Measurements from ENCODE around the gene GPC6. TPM values are rescaled to one million over a fixed set of nuclear protein-coding genes. Genes with fewer than 3 reads are reported as not detected.

Gene GPC6
- total RNA-seq, 1 donor: 77.8 TPM

DNA sequence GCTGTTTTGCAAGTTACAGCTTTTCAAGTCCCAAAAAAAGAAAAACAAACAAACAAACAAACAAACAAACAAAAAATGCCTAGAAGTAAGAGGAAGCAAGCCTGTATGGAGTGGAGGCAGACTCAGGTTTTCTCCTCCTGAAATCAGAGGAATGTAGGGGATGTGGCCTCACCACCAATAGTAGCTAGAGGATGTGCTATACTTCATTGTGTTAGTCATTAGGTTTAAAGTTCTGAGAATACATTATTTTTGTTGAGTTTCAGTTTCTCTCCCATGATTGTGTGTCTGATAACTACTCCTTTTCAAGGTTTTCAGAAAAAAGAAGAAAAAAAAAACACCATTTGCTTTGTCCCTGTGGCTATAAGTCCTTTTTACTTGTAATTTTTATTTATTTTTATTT, 524.5 kb downstream of the GPC6 start:
- H3K4me2 ChIP-seq (ENCODE audit: insufficient read depth, low read length): no peak overlapping the region
- H3K9me3 ChIP-seq (ENCODE audit: low read depth, low read length): no peaks in the 10 kb centered on the region
- no peak for DNase-seq (ENCODE audit: insufficient read length, low spot score, missing footprints)
- no peak for TF ChIP-seq CTCF (IDR thresholded peaks at IDR 0.05; ENCODE audit: extremely low read depth, low read depth, low read length)
- no peak overlapping the region for H2AFZ ChIP-seq (ENCODE audit: low read length)
- no peak overlapping the region for H3K4me3 ChIP-seq (ENCODE audit: insufficient read depth, low read length)
- no peak overlapping the region for H3K27ac ChIP-seq (ENCODE audit: low read depth, low read length)
- H3K4me1 ChIP-seq (ENCODE audit: insufficient read depth, low read length): no peaks in the 10 kb centered on the region
- no peaks in the 10 kb centered on the region for H4K20me1 ChIP-seq (ENCODE audit: insufficient read depth, low read length)
- no peaks in the 10 kb centered on the region for H3K79me2 ChIP-seq (ENCODE audit: insufficient read depth, low read length)
- no peaks in the 10 kb centered on the region for H3K27me3 ChIP-seq (ENCODE audit: insufficient read depth, low read length)
- H3K36me3 ChIP-seq (ENCODE audit: insufficient read depth, low read length): no peaks in the 10 kb centered on the region

GRCh38 chr13:93752541-93752940, 525.9 kb downstream of the GPC6 start:
- Histone ChIP-seq H3K79me2 (ENCODE audit: insufficient read depth, low read length) (no peaks in the 10 kb centered on the region), H2AFZ (ENCODE audit: low read length) (no peak overlapping the region), H3K4me1 (ENCODE audit: insufficient read depth, low read length) (no peaks in the 10 kb centered on the region), H3K36me3 (ENCODE audit: insufficient read depth, low read length) (no peaks in the 10 kb centered on the region), H3K4me2 (ENCODE audit: insufficient read depth, low read length) (no peak overlapping the region), H3K27me3 (ENCODE audit: insufficient read depth, low read length) (no peaks in the 10 kb centered on the region), H3K4me3 (ENCODE audit: insufficient read depth, low read length) (no peak overlapping the region), H4K20me1 (ENCODE audit: insufficient read depth, low read length) (no peaks in the 10 kb centered on the region), H3K27ac (ENCODE audit: low read depth, low read length) (no peak overlapping the region), H3K9me3 (ENCODE audit: low read depth, low read length) (no peaks in the 10 kb centered on the region)
- TF ChIP-seq CTCF (IDR thresholded peaks at IDR 0.05; ENCODE audit: extremely low read depth, low read depth, low read length): no peak
- no peak for DNase-seq (ENCODE audit: insufficient read length, low spot score, missing footprints)

GRCh38 chr13:93753639-93754038, 527.0 kb downstream of the GPC6 start:
- Histone ChIP-seq H3K79me2 (ENCODE audit: insufficient read depth, low read length) (no peaks in the 10 kb centered on the region), H4K20me1 (ENCODE audit: insufficient read depth, low read length) (no peaks in the 10 kb centered on the region), H3K36me3 (ENCODE audit: insufficient read depth, low read length) (no peaks in the 10 kb centered on the region), H3K27me3 (ENCODE audit: insufficient read depth, low read length) (no peaks in the 10 kb centered on the region), H2AFZ (ENCODE audit: low read length) (no peak overlapping the region), H3K27ac (ENCODE audit: low read depth, low read length) (no peak overlapping the region), H3K4me2 (ENCODE audit: insufficient read depth, low read length) (no peak overlapping the region), H3K9me3 (ENCODE audit: low read depth, low read length) (no peaks in the 10 kb centered on the region), H3K4me1 (ENCODE audit: insufficient read depth, low read length) (no peaks in the 10 kb centered on the region), H3K4me3 (ENCODE audit: insufficient read depth, low read length) (no peak overlapping the region)
- TF ChIP-seq CTCF (IDR thresholded peaks at IDR 0.05; ENCODE audit: extremely low read depth, low read depth, low read length): no peak
- no peak for DNase-seq (ENCODE audit: insufficient read length, low spot score, missing footprints)

GRCh38 chr13:93755341-93755740, 528.7 kb downstream of the GPC6 start:
- H4K20me1 ChIP-seq (ENCODE audit: insufficient read depth, low read length): no peaks in the 10 kb centered on the region
- H3K36me3 ChIP-seq (ENCODE audit: insufficient read depth, low read length): no peaks in the 10 kb centered on the region
- H3K27me3 ChIP-seq (ENCODE audit: insufficient read depth, low read length): no peaks in the 10 kb centered on the region
- no peak overlapping the region for H2AFZ ChIP-seq (ENCODE audit: low read length)
- H3K9me3 ChIP-seq (ENCODE audit: low read depth, low read length): no peaks in the 10 kb centered on the region
- H3K79me2 ChIP-seq (ENCODE audit: insufficient read depth, low read length): no peaks in the 10 kb centered on the region
- H3K27ac ChIP-seq (ENCODE audit: low read depth, low read length): no peak overlapping the region
- no peak overlapping the region for H3K4me3 ChIP-seq (ENCODE audit: insufficient read depth, low read length)
- no peak for DNase-seq (ENCODE audit: insufficient read length, low spot score, missing footprints)
- H3K4me2 ChIP-seq (ENCODE audit: insufficient read depth, low read length): no peak overlapping the region
- no peaks in the 10 kb centered on the region for H3K4me1 ChIP-seq (ENCODE audit: insufficient read depth, low read length)
- no peak for TF ChIP-seq CTCF (IDR thresholded peaks at IDR 0.05; ENCODE audit: extremely low read depth, low read depth, low read length)

Measured in osteoblast (primary cell).